ENCODE results near the gene CFAP221. TPM values are rescaled to one million over a fixed set of nuclear protein-coding genes. Genes with fewer than 3 reads are reported as not detected.

The CFAP221 gene
- total and polyA plus RNA-seq, 2 donors (not counting 3 experiments of a cell fraction or from before 2014, with no cell fraction given), result 0.06 TPM; not detected in 1

GRCh38 chr2:119580550-119581072 is 36.4 kb downstream of the CFAP221 start:
- Histone ChIP-seq H3K4me2 (ENCODE audit: insufficient read depth, low read length) (no peak overlapping the region), H3K9ac (replicated peaks; ENCODE audit: extremely low read depth, insufficient read depth, low read length) (no peak overlapping the region), H3K4me3 (replicated peaks in 1 of 3; ENCODE audit: insufficient read depth in 1 of 3, low read depth in 1 of 3, low read length in 3 of 3) (no peak overlapping the region), H3K9me1 (replicated peaks; ENCODE audit: control insufficient read depth, extremely low read depth, insufficient read depth, low read length) (no peaks in the 10 kb centered on the region), H3K79me2 (ENCODE audit: control insufficient read depth, insufficient read depth, low read length) (no peaks in the 10 kb centered on the region), H3K4me1 (ENCODE audit: control insufficient read depth, extremely low read depth, insufficient read depth, low read length) (no peaks in the 10 kb centered on the region), H4K20me1 (replicated peaks; ENCODE audit: control insufficient read depth, extremely low read depth, insufficient read depth, low read length) (no peaks in the 10 kb centered on the region), H3K9me3 (replicated peaks; ENCODE audit: control insufficient read depth, insufficient read depth, low read length) (no peaks in the 10 kb centered on the region), H3K27me3 (ENCODE audit: control insufficient read depth in 2 of 2, insufficient read depth in 2 of 2, low read length in 2 of 2) (peaks cover 0 to 7% of the 10 kb centered on the region in 2 experiments), H3K36me3 (ENCODE audit: control insufficient read depth in 2 of 2, extremely low read depth in 1 of 2, insufficient read depth in 2 of 2, low read length in 2 of 2) (no peaks in the 10 kb centered on the region), H3K27ac (ENCODE audit: insufficient read depth, low read depth, low read length) (no peak overlapping the region), H2AFZ (ENCODE audit: low read depth, low read length) (no peak overlapping the region)
- CTCF ChIA-PET, result no interaction called here
- DNase-seq (ENCODE audit: low read depth, low spot score) (no peak), FAIRE-seq (no peak)
- intact Hi-C loops (cut with micrococcal nuclease), result no loop called here
- BruUV-seq (replicated peaks), result no TSS peak
- TF ChIP-seq POLR2A (IDR thresholded peaks at IDR 0.05; ENCODE audit: low read depth, low read length) (no peak), MYC (IDR thresholded peaks at IDR 0.05; ENCODE audit: low read depth, low read length) (no peak), FOS (IDR thresholded peaks at IDR 0.05; ENCODE audit: borderline replicate concordance, insufficient read depth, low read length) (no peak), GATA2 (IDR thresholded peaks at IDR 0.05; ENCODE audit: insufficient read depth, insufficient read length, low read depth, low read length) (no peak), MAX (IDR thresholded peaks at IDR 0.05; ENCODE audit: insufficient read depth, insufficient read length) (no peak), POLR2AphosphoS5 (IDR thresholded peaks at IDR 0.05; ENCODE audit: insufficient read depth, low read depth, low read length) (no peak), EZH2 (IDR thresholded peaks at IDR 0.05; ENCODE audit: borderline replicate concordance, low read depth, low read length, severe bottlenecking) (no peak), JUN (IDR thresholded peaks at IDR 0.05; ENCODE audit: borderline replicate concordance, insufficient read depth, insufficient read length, low read depth) (no peak)
- TF ChIP-seq, protein P1, sequence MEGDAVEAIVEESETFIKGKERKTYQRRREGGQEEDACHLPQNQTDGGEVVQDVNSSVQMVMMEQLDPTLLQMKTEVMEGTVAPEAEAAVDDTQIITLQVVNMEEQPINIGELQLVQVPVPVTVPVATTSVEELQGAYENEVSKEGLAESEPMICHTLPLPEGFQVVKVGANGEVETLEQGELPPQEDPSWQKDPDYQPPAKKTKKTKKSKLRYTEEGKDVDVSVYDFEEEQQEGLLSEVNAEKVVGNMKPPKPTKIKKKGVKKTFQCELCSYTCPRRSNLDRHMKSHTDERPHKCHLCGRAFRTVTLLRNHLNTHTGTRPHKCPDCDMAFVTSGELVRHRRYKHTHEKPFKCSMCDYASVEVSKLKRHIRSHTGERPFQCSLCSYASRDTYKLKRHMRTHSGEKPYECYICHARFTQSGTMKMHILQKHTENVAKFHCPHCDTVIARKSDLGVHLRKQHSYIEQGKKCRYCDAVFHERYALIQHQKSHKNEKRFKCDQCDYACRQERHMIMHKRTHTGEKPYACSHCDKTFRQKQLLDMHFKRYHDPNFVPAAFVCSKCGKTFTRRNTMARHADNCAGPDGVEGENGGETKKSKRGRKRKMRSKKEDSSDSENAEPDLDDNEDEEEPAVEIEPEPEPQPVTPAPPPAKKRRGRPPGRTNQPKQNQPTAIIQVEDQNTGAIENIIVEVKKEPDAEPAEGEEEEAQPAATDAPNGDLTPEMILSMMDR (IDR thresholded peaks at IDR 0.05; ENCODE audit: extremely low read depth in 1 of 2, insufficient read depth in 1 of 2, low read depth in 1 of 2, low read length in 2 of 2), result no peak
- POLR2A ChIA-PET, result no interaction called here
- dilution Hi-C loops (cut with MboI; ENCODE audit: extremely low pct_ligation_motif_present, low sequenced_read_pairs), result no loop called here

Data from endothelial cell of umbilical vein (primary cell).